ENCODE measurements around the gene C1QTNF7.

The C1QTNF7 gene

DNA sequence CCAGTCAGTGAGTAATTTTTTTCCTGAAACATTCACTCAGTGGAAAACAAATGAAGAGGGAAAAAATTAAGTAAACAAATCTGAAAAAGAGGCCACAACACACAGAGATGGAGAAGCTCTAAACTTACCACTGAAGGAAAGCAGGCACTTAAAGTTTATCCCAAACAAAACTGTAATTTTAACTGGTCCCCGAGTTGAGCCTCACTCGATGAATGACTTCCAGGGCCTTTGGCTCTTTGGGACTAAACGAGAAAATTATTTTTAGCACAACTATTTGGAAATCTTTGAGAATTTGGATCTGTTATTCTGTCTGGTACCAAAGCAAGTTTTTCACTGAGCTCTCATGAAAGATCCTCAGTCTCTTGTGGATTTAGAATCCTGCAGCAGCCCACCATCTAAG, at the start of gene C1QTNF7:
Gene C1QTNF7, plus strand, starts transcription at position 333 of the 400 bp plus-strand sequence. CDS start 7,711 bp downstream, outside the sequence.
- Histone ChIP-seq H3K9me3 (replicated peaks in 1 of 11) (peaks cover 0 to 8% (median 0%) of the 10 kb centered on the region in 11 experiments; a peak in 1 of 22 replicates), H3K4me1 (peaks cover 0 to 5% (median 0%) of the 10 kb centered on the region in 10 experiments; a peak in 2 of 20 replicates), H3K9ac (no peak within 1 kb of the TSS), H3K27ac (no peak within 1 kb of the TSS), H3K4me2 (no peak within 1 kb of the TSS), H3K4me3 (no peak within 1 kb of the TSS), H3K36me3 (0 out of 22 replicates have a peak, but pooled peaks cover 0 to 6% (median 0%) of the 10 kb centered on the region in 11 experiments), H4K20me1 (no peaks in the 10 kb centered on the region), H3K27me3 (no peaks in the 10 kb centered on the region)
- TF ChIP-seq Cebpa-rat (IDR thresholded peaks at IDR 0.05): no peak

GRCh38 chr4:15378062-15378461, 49.8 kb upstream of the C1QTNF7 start:
- no peak for TF ChIP-seq Cebpa-rat (IDR thresholded peaks at IDR 0.05)
- peaks cover 0 to 19% (median 5%) of the 10 kb centered on the region in 11 experiments; a peak in 10 of 22 replicates for H3K9me3 ChIP-seq (replicated peaks in 1 of 11)
- H3K27me3 ChIP-seq: no peaks in the 10 kb centered on the region
- H3K27ac ChIP-seq: no peak overlapping the region
- H3K9ac ChIP-seq: no peak overlapping the region
- H3K36me3 ChIP-seq: no peaks in the 10 kb centered on the region
- no peak overlapping the region for H3K4me3 ChIP-seq
- H4K20me1 ChIP-seq: no peaks in the 10 kb centered on the region
- peak overlapping the region in 4 of 11 experiments; percentile 0 to 28 (median 5); a peak in 3 of 22 replicates for H3K4me2 ChIP-seq
- peaks cover 15 to 43% (median 23%) of the 10 kb centered on the region in 10 experiments for H3K4me1 ChIP-seq

GRCh38 chr4:15378493-15378892, 49.3 kb upstream of the C1QTNF7 start:
- Histone ChIP-seq H3K27me3 (no peaks in the 10 kb centered on the region), H3K36me3 (no peaks in the 10 kb centered on the region), H3K4me3 (no peak overlapping the region), H3K9ac (no peak overlapping the region), H3K9me3 (replicated peaks in 1 of 11) (peaks cover 0 to 18% (median 5%) of the 10 kb centered on the region in 11 experiments; a peak in 8 of 22 replicates), H3K4me1 (peaks cover 15 to 43% (median 23%) of the 10 kb centered on the region in 10 experiments), H4K20me1 (no peaks in the 10 kb centered on the region), H3K4me2 (peak overlapping the region in 4 of 11 experiments; percentile 0 to 28 (median 5); a peak in 3 of 22 replicates), H3K27ac (no peak overlapping the region)
- no peak for TF ChIP-seq Cebpa-rat (IDR thresholded peaks at IDR 0.05)

DNA sequence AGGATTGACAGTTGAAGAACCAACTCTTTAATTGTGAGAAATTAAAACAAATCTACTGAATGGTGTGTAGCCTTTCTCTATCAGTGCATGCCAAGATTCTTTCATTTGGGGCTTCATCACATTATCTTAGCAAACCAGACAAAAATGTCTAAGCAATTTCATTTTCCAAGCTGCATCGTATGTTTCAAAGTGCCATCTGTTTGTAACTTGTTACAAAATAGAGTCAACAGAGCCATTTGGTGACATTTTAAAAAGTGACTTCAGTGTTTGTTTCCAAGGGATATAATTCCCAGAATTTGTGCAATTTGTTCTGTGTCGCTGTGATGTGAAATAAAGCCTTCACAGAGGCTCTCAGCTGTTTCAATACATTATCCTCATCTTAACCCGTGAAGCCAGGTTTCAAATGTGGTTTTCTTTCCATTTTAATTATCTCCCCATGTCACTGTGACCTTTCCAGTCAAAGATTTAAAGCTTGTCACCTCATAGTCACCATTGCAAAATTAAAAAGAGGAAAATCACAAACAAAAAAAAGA, 46.0 kb upstream of the C1QTNF7 start:
- H4K20me1 ChIP-seq: no peaks in the 10 kb centered on the region
- no peak overlapping the region for H3K9ac ChIP-seq
- H3K4me2 ChIP-seq: no peak overlapping the region
- peaks cover 0 to 18% (median 0%) of the 10 kb centered on the region in 10 experiments; a peak in 8 of 20 replicates for H3K4me1 ChIP-seq
- no peaks in the 10 kb centered on the region for H3K36me3 ChIP-seq
- H3K4me3 ChIP-seq: no peak overlapping the region
- TF ChIP-seq Cebpa-rat (IDR thresholded peaks at IDR 0.05): no peak
- no peak overlapping the region for H3K27ac ChIP-seq
- H3K9me3 ChIP-seq (replicated peaks in 1 of 11): peaks cover 0 to 18% (median 5%) of the 10 kb centered on the region in 11 experiments; a peak in 8 of 22 replicates
- H3K27me3 ChIP-seq: no peaks in the 10 kb centered on the region

DNA sequence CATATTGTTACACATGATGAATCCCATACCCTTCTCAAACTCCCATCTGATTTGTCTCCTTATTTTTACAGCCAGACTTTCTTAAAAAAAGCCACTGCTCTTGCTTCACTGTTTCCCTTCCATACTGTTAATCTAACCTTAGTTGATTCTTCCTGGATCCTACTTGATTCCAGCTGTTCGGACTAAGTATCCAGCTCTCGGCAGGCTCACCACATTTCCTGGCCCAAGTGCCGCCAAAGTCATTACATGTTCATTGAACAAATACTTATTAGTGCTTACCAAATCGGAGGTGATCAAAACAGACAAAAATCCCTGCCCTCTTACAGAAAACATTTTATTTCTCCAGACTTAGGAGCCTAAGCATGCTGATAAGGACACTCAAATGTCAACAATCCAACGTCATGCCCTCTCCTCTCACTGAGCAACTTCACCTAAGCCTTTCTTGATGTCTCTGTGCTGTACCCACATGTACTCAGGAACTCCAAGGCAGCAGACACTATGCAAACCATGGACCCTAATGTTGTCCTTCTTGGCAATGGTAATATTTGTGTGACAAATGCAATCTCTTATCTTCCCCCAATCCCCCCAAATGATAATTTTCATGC, 45.1 kb upstream of the C1QTNF7 start:
- Histone ChIP-seq H3K36me3 (no peaks in the 10 kb centered on the region), H3K9ac (no peak overlapping the region), H3K4me1 (peaks cover 0 to 12% (median 0%) of the 10 kb centered on the region in 10 experiments; a peak in 6 of 20 replicates), H3K27ac (no peak overlapping the region), H3K27me3 (no peaks in the 10 kb centered on the region), H3K4me3 (no peak overlapping the region), H3K4me2 (no peak overlapping the region), H3K9me3 (replicated peaks in 1 of 11) (peaks cover 0 to 18% (median 5%) of the 10 kb centered on the region in 11 experiments; a peak in 8 of 22 replicates), H4K20me1 (no peaks in the 10 kb centered on the region)
- no peak for TF ChIP-seq Cebpa-rat (IDR thresholded peaks at IDR 0.05)

- Histone ChIP-seq H3K4me3 (no peak overlapping the region), H4K20me1 (no peaks in the 10 kb centered on the region), H3K27ac (no peak overlapping the region), H3K4me2 (no peak overlapping the region), H3K27me3 (no peaks in the 10 kb centered on the region), H3K9me3 (replicated peaks in 1 of 11) (peaks cover 0 to 7% (median 0%) of the 10 kb centered on the region in 11 experiments; a peak in 6 of 22 replicates), H3K9ac (no peak overlapping the region), H3K36me3 (no peaks in the 10 kb centered on the region), H3K4me1 (no peaks in the 10 kb centered on the region)
- no peak for TF ChIP-seq Cebpa-rat (IDR thresholded peaks at IDR 0.05)
These were observed 42.3 kb upstream of the C1QTNF7 start for GRCh38 chr4:15385515-15385914.

DNA sequence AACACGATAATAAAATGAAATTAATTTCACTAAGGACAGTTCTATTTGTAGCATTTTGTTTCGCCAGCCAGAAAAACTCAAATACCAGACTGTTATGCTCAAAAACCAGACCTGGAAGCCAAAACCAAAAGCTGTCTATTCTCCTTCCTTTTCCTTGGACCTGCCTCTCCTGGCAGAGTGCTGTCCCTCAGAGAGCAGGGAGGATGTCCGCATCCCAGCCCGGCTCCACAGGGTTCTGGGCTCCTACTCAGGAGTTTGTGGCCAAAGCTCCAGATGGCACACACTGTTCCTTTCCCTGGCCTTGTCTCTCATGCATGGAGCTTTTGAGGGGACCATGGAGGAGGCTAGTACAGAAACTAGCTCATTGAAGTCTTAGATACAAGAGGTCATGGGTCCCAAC, 41.9 kb upstream of the C1QTNF7 start:
- H3K9me3 ChIP-seq (replicated peaks in 1 of 11): peaks cover 0 to 3% (median 0%) of the 10 kb centered on the region in 11 experiments; a peak in 2 of 22 replicates
- H3K27me3 ChIP-seq: no peaks in the 10 kb centered on the region
- TF ChIP-seq Cebpa-rat (IDR thresholded peaks at IDR 0.05): no peak

GRCh38 chr4:15390494-15390893, 37.3 kb upstream of the C1QTNF7 start:
- Histone ChIP-seq H3K27me3 (no peaks in the 10 kb centered on the region), H3K9me3 (replicated peaks in 1 of 11) (peaks cover 8 to 20% (median 15%) of the 10 kb centered on the region in 11 experiments; a peak in 20 of 22 replicates), H3K27ac (no peak overlapping the region), H3K36me3 (0 out of 22 replicates have a peak, but pooled peaks cover 0 to 15% (median 0%) of the 10 kb centered on the region in 11 experiments), H3K9ac (no peak overlapping the region), H3K4me2 (no peak overlapping the region), H4K20me1 (no peaks in the 10 kb centered on the region), H3K4me1 (no peaks in the 10 kb centered on the region), H3K4me3 (no peak overlapping the region)
- no peak for TF ChIP-seq Cebpa-rat (IDR thresholded peaks at IDR 0.05)

More for the DNA sequence above, 41.9 kb upstream of the C1QTNF7 start:
- no peak overlapping the region for H3K27ac ChIP-seq
- no peak overlapping the region for H3K9ac ChIP-seq
- no peak overlapping the region for H3K4me2 ChIP-seq
- no peaks in the 10 kb centered on the region for H3K4me1 ChIP-seq
- no peak overlapping the region for H3K4me3 ChIP-seq
- no peaks in the 10 kb centered on the region for H4K20me1 ChIP-seq
- H3K36me3 ChIP-seq: no peaks in the 10 kb centered on the region

- H3K27ac ChIP-seq: no peak overlapping the region
- peaks cover 0 to 12% (median 0%) of the 10 kb centered on the region in 10 experiments; a peak in 2 of 20 replicates for H3K4me1 ChIP-seq
- H3K27me3 ChIP-seq: no peaks in the 10 kb centered on the region
- H3K9me3 ChIP-seq (replicated peaks in 1 of 11): peaks cover 8 to 28% (median 21%) of the 10 kb centered on the region in 11 experiments; a peak in 21 of 22 replicates
- no peak overlapping the region for H3K9ac ChIP-seq
- no peaks in the 10 kb centered on the region for H4K20me1 ChIP-seq
- no peak for TF ChIP-seq Cebpa-rat (IDR thresholded peaks at IDR 0.05)
- 0 out of 22 replicates have a peak, but pooled peaks cover 0 to 15% (median 0%) of the 10 kb centered on the region in 11 experiments for H3K36me3 ChIP-seq
- no peak overlapping the region for H3K4me3 ChIP-seq
- H3K4me2 ChIP-seq: no peak overlapping the region
These were observed 35.6 kb upstream of the C1QTNF7 start for GRCh38 chr4:15392053-15392805.
